Upper lobe of left lung (tissue), 4 donors: Measurements from ENCODE around the gene EEF2K.

ENCODE experiments used
- CTCF ChIP-seq, 6 experiments: fragments of 450-650 bp in 4 of 6; fragments of 200-600 bp in 2 of 6; sonication (generic) in 2 of 6; IDR thresholded peaks; one replicate each; pipeline ENCODE4 v1.5.1; 2016 to 2019; ENCODE audit warnings: antibody characterized with exemption in 6 of 6
- POLR2A ChIP-seq, 4 donors: fragments of 450-650 bp; IDR thresholded peaks; one replicate each; pipeline ENCODE4 v1.5.1; 2016 to 2017; ENCODE audit warnings: antibody characterized with exemption in 4 of 4, mild to moderate bottlenecking in 2 of 4
- POLR2AphosphoS5 ChIP-seq, 2 donors: sonication (generic); formaldehyde crosslinking; IDR thresholded peaks; one replicate each; pipeline ENCODE4 v1.5.1; 2017; ENCODE audit warnings: antibody characterized with exemption in 2 of 2

GRCh38 chr16:22205577-22206012, 483 bp upstream of the EEF2K start:
- TF ChIP-seq POLR2AphosphoS5 (IDR thresholded peaks at IDR 0.05) (no peak), CTCF (IDR thresholded peaks at IDR 0.05) (no peak), POLR2A (IDR thresholded peaks at IDR 0.05) (no peak)
